T-helper 1 cell treated with Interleukin-12 subunit alpha and Interleukin-12 subunit beta and Interleukin-4 antibody, amounts not matched to agents 30 ng/mL and 1 ng/mL, for 36 hours (primary cell): Measurements from ENCODE around the gene SH3BGRL3. TPM values are rescaled to one million over a fixed set of nuclear protein-coding genes. Genes with fewer than 3 reads are reported as not detected.

Source experiments
- total RNA-seq: library from RNA; stranded (reverse); gene quantifications from 2 replicates; pipeline ENCODE4 v1.2.3, GENCODE V29; 2022

SH3BGRL3 gene
- total RNA-seq, 1 donor from 2014 or later: 739 TPM

Other genes starting within 250 kb of the SH3BGRL3 start
- gene SLC30A2, start 234.0 kb upstream of the SH3BGRL3 start, total RNA-seq: not detected in 2 replicates
- not detected in 2 replicates for gene TRIM63, start 212.5 kb upstream of the SH3BGRL3 start, total RNA-seq
- gene PDIK1L, start 168.3 kb upstream of the SH3BGRL3 start, total RNA-seq: 17.4 and 19.8 TPM in 2 replicates
- gene FAM110D, start 121.0 kb upstream of the SH3BGRL3 start, total RNA-seq: not detected in 2 replicates
- gene C1orf232, start 111.1 kb upstream of the SH3BGRL3 start, total RNA-seq: not detected in 2 replicates
- gene ZNF593, start 110.2 kb upstream of the SH3BGRL3 start, total RNA-seq: 31.1 and 33.1 TPM in 2 replicates
- not detected in 2 replicates for gene ZNF593OS, start 108.3 kb upstream of the SH3BGRL3 start, total RNA-seq
- 3.9 and 4.8 TPM in 2 replicates for gene CNKSR1, start 102.6 kb upstream of the SH3BGRL3 start, total RNA-seq
- gene CATSPER4, start 89.5 kb upstream of the SH3BGRL3 start, total RNA-seq: not detected in 2 replicates
- 34.8 and 35.6 TPM in 2 replicates for gene CEP85, start 45.9 kb upstream of the SH3BGRL3 start, total RNA-seq
- 30.6 and 33.8 TPM in 2 replicates for gene UBXN11, start 26.6 kb downstream of the SH3BGRL3 start, total RNA-seq
- gene CD52, start 37.9 kb downstream of the SH3BGRL3 start, total RNA-seq: 1,323 and 1,401 TPM in 2 replicates
- 3.8 and 4.2 TPM in 2 replicates for gene CRYBG2, start 74.0 kb downstream of the SH3BGRL3 start, total RNA-seq
- 0.34 TPM in 1 of 2 replicates, not detected in the other for gene ZNF683, start 92.7 kb downstream of the SH3BGRL3 start, total RNA-seq
- gene LIN28A, start 130.7 kb downstream of the SH3BGRL3 start, total RNA-seq: not detected in 2 replicates
- 63.7 and 65.4 TPM in 2 replicates for gene DHDDS, start 152.2 kb downstream of the SH3BGRL3 start, total RNA-seq
- 675 and 682 TPM in 2 replicates for gene HMGN2, start 192.4 kb downstream of the SH3BGRL3 start, total RNA-seq
- 216 and 220 TPM in 2 replicates for gene RPS6KA1, start 249.7 kb downstream of the SH3BGRL3 start, total RNA-seq